T-helper 17 cell (primary cell): ENCODE data around the gene METTL2A. TPM values are rescaled to one million over a fixed set of nuclear protein-coding genes. Genes with fewer than 3 reads are reported as not detected.
A peak's percentile ranks its signal among the peaks of the same experiment; 100 is the strongest.
"Not testable (repeated sequence)": the region's sequence is repeated elsewhere in the genome, so short reads cannot be mapped to it uniquely, and the experiment has no call there.

Experiments used
- ATAC-seq: fragments of 150-1000 bp; cut with Tn5 transposase; 2 replicates; pipeline ENCODE4 v1.10.0; 2021; ENCODE audit warnings: mild to moderate bottlenecking, moderate library complexity
- DNase-seq, 3 donors: peaks; one replicate each; pipeline versions ENCODE4 v3.0.0 to v3.0.0-alpha.2; 2020 to 2021
- H3K9me3 ChIP-seq: one replicate; pipeline ENCODE4 v1.7.0; 2013; ENCODE audit warnings: low read length, mild to moderate bottlenecking; ENCODE audit not compliant: control insufficient read depth, poor library complexity, severe bottlenecking
- H3K27ac Mint-ChIP-seq: one replicate; pipeline ENCODE4 v1.8.0; 2022; ENCODE audit warnings: mild to moderate bottlenecking, moderate library complexity, mixed read lengths
- H3K27me3 Mint-ChIP-seq: one replicate; pipeline ENCODE4 v1.8.0; 2022; ENCODE audit warnings: mixed read lengths
- H3K36me3 Mint-ChIP-seq: one replicate; pipeline ENCODE4 v1.8.0; 2022; ENCODE audit warnings: low read depth, mixed read lengths
- H3K4me1 Mint-ChIP-seq: one replicate; pipeline ENCODE4 v1.8.0; 2022; ENCODE audit warnings: mild to moderate bottlenecking, mixed read lengths
- H3K4me3 Mint-ChIP-seq: one replicate; pipeline ENCODE4 v1.8.0; 2022; ENCODE audit warnings: mild to moderate bottlenecking, moderate library complexity, mixed read lengths
- total RNA-seq, 4 donors: library from RNA in 2 of 4; stranded (reverse) in 2 of 4; gene quantifications; one replicate each; pipeline ENCODE4 v1.2.3 and lab custom pipeline; 2022 to 2026

Gene METTL2A
- total RNA-seq, 2 donors from 2014 or later: 10.3 to 10.8 TPM

- ATAC-seq (peak; percentile 45), DNase-seq (peak; percentile 42 to 48 (median 42))
- peak overlapping the region; percentile 93 for H3K27ac Mint-ChIP-seq
- not testable (repeated sequence) for H3K9me3 ChIP-seq, H3K27me3 Mint-ChIP-seq, H3K36me3 Mint-ChIP-seq
- peak overlapping the region; percentile 90 for H3K4me3 Mint-ChIP-seq
- peaks cover 15% of the 10 kb centered on the region for H3K4me1 Mint-ChIP-seq
These were observed 55.4 kb downstream of the METTL2A start for GRCh38 chr17:62478880-62479638.

GRCh38 chr17:62479639-62480258 is 56.1 kb downstream of the METTL2A start:
- H3K27me3 Mint-ChIP-seq, ATAC-seq, DNase-seq: not testable (repeated sequence)

GRCh38 chr17:62482553-62482952 is 58.9 kb downstream of the METTL2A start:
- DNase-seq, H3K27me3 Mint-ChIP-seq, H3K36me3 Mint-ChIP-seq, ATAC-seq, H3K4me3 Mint-ChIP-seq, H3K9me3 ChIP-seq: not testable (repeated sequence)
- peaks cover 16% of the 10 kb centered on the region for H3K4me1 Mint-ChIP-seq
- peak overlapping the region; percentile 61 for H3K27ac Mint-ChIP-seq

More at GRCh38 chr17:62479639-62480258, 56.1 kb downstream of the METTL2A start:
- Mint-ChIP-seq H3K4me1 (peaks cover 15% of the 10 kb centered on the region), H3K4me3 (peak overlapping the region; percentile 90), H3K27ac (peak overlapping the region; percentile 93)
- not testable (repeated sequence) for H3K36me3 Mint-ChIP-seq, H3K9me3 ChIP-seq

GRCh38 chr17:62490990-62491389 is 67.3 kb downstream of the METTL2A start:
- not testable (repeated sequence) for ATAC-seq, H3K9me3 ChIP-seq, DNase-seq, H3K27me3 Mint-ChIP-seq, H3K27ac Mint-ChIP-seq, H3K36me3 Mint-ChIP-seq, H3K4me3 Mint-ChIP-seq
- H3K4me1 Mint-ChIP-seq: peaks cover 16% of the 10 kb centered on the region

- H3K27me3 Mint-ChIP-seq, H3K9me3 ChIP-seq, H3K36me3 Mint-ChIP-seq, H3K4me3 Mint-ChIP-seq, H3K27ac Mint-ChIP-seq, ATAC-seq, DNase-seq: not testable (repeated sequence)
- H3K4me1 Mint-ChIP-seq: peaks cover 16% of the 10 kb centered on the region
These were observed 69.5 kb downstream of the METTL2A start for GRCh38 chr17:62493049-62493655.

- H3K4me3 Mint-ChIP-seq, H3K27ac Mint-ChIP-seq, ATAC-seq, H3K36me3 Mint-ChIP-seq, H3K27me3 Mint-ChIP-seq, DNase-seq, H3K9me3 ChIP-seq: not testable (repeated sequence)
- H3K4me1 Mint-ChIP-seq: peaks cover 18% of the 10 kb centered on the region
These were observed 70.4 kb downstream of the METTL2A start for GRCh38 chr17:62494073-62494472.

- H3K4me1 Mint-ChIP-seq: peaks cover 12% of the 10 kb centered on the region
- H3K36me3 Mint-ChIP-seq, H3K4me3 Mint-ChIP-seq, ATAC-seq, H3K27me3 Mint-ChIP-seq, DNase-seq, H3K9me3 ChIP-seq: not testable (repeated sequence)
- H3K27ac Mint-ChIP-seq: peak overlapping the region; percentile 49
These were observed 72.6 kb downstream of the METTL2A start for GRCh38 chr17:62496344-62496743.

- not testable (repeated sequence) for H3K27me3 Mint-ChIP-seq, H3K9me3 ChIP-seq, H3K4me3 Mint-ChIP-seq, H3K27ac Mint-ChIP-seq, DNase-seq, H3K4me1 Mint-ChIP-seq, H3K36me3 Mint-ChIP-seq, ATAC-seq
These were observed 75.1 kb downstream of the METTL2A start for GRCh38 chr17:62498796-62499195.

Other genes with a start within 250 kb of the METTL2A start
- not detected for gene EFCAB3, start 43.3 kb upstream of the METTL2A start, total RNA-seq
- gene TLK2, start 54.9 kb downstream of the METTL2A start, total RNA-seq: 10 to 100 TPM; 49.4 to 68.5 TPM
- gene MRC2, start 203.8 kb downstream of the METTL2A start, total RNA-seq: 1 to 10 TPM; 4.3 to 4.4 TPM